K562 (cell line): ENCODE data around the gene LHFPL5. TPM values are rescaled to one million over a fixed set of nuclear protein-coding genes. Genes with fewer than 3 reads are reported as not detected.

Experiments
- AFF4 ChIP-seq: sonication (generic); formaldehyde crosslinking; IDR thresholded peaks from 2 replicates; pipeline ENCODE4 v1.8.0; 2023; ENCODE audit warnings: mild to moderate bottlenecking, missing genetic modification reagents
- ATF3 ChIP-seq, 2 experiments: fragments of 450-650 bp in 1 of 2; sonication (generic) in 1 of 2; formaldehyde crosslinking in 1 of 2; IDR thresholded peaks in 1 of 2; conservative IDR thresholded peaks in 1 of 2; 2 replicates each; pipeline versions ENCODE4 v1.6.1 to v1.8.1; 2016 to 2023; ENCODE audit warnings: mild to moderate bottlenecking in 2 of 2, moderate library complexity in 2 of 2, inconsistent platforms in 1 of 2, missing genetic modification reagents in 1 of 2
- CBX8 ChIP-seq: fragments of 200-600 bp; sonication (generic); IDR thresholded peaks from 2 replicates; pipeline ENCODE4 v1.6.1; 2012; ENCODE audit warnings: borderline replicate concordance, mixed run types, low read depth, mild to moderate bottlenecking, moderate library complexity, mixed read lengths, low read length, control low read depth, inconsistent platforms; ENCODE audit not compliant: poor library complexity, severe bottlenecking; ENCODE audit errors: extremely low read depth
- DPF2 ChIP-seq: fragments of 450-650 bp; IDR thresholded peaks from 2 replicates; pipeline ENCODE4 v1.6.1; 2016
- E2F5 ChIP-seq: sonication (generic); formaldehyde crosslinking; IDR thresholded peaks from 2 replicates; pipeline ENCODE4 v1.8.0; 2022; ENCODE audit warnings: mild to moderate bottlenecking, missing genetic modification reagents
- PML ChIP-seq: IDR thresholded peaks from 2 replicates; pipeline ENCODE4 v1.6.1; 2012; ENCODE audit warnings: low read length, inconsistent platforms
- SP1 ChIP-seq: sonication (generic); formaldehyde crosslinking; IDR thresholded peaks from 2 replicates; pipeline ENCODE4 v1.8.1; 2022; ENCODE audit warnings: mild to moderate bottlenecking, missing genetic modification reagents
- THRAP3 ChIP-seq: fragments of 450-650 bp; IDR thresholded peaks from 2 replicates; pipeline ENCODE4 v1.6.1; 2016; ENCODE audit warnings: mild to moderate bottlenecking, inconsistent platforms, borderline replicate concordance
- ZNF175 ChIP-seq: fragments of 200-800 bp; sonication (Bioruptor generic); IDR thresholded peaks from 2 replicates; pipeline ENCODE4 v1.6.1; 2016; ENCODE audit warnings: low read depth, mild to moderate bottlenecking, missing genetic modification characterization, missing compliant biosample characterization
- ZNF3 ChIP-seq: fragments of 250-450 bp; sonication (Bioruptor Pico); IDR thresholded peaks from 2 replicates; pipeline ENCODE4 v1.5.0; 2021; ENCODE audit warnings: mild to moderate bottlenecking, moderate library complexity
- ZNF639 ChIP-seq, 2 experiments: fragments of 200-800 bp in 1 of 2; sonication (Bioruptor generic) in 1 of 2; sonication (generic) in 1 of 2; formaldehyde crosslinking in 1 of 2; IDR thresholded peaks in 1 of 2; conservative IDR thresholded peaks in 1 of 2; 2 replicates each; pipeline versions ENCODE4 v1.5.0 to v1.6.1; 2016 to 2020; ENCODE audit warnings: missing compliant biosample characterization in 1 of 2, missing genetic modification characterization in 1 of 2, missing genetic modification reagents in 1 of 2
- ZNF830 ChIP-seq: fragments of 250-450 bp; sonication (Bioruptor Pico); IDR thresholded peaks from 2 replicates; pipeline ENCODE4 v1.5.0; 2021; ENCODE audit warnings: mild to moderate bottlenecking
- polyA plus RNA-seq, 8 experiments: library from polyadenylated mRNA; depleted of rRNA in 4 of 8; stranded (reverse) in 5 of 8; unstranded in 3 of 8; fragments of >200 nt; fragmentation: Nextera tagmentation in 2 of 8; fragmentation: Illumina TruSeq in 1 of 8; extraction: Ambion mirVana in 2 of 8; extraction: Trizol in 1 of 8; gene quantifications; 2 replicates each; pipeline versions ENCODE4 v1.2.1 to v1.2.3, GENCODE V29; 2011 to 2014; ENCODE audit warnings: inconsistent platforms in 1 of 8, missing spikeins in 1 of 8
- total RNA-seq, 7 experiments: library from RNA; depleted of rRNA in 6 of 7; stranded (reverse); fragments of >200 nt in 6 of 7; fragmentation: Illumina TruSeq in 2 of 7; extraction: Trizol in 2 of 7; gene quantifications; 2 replicates each; pipeline versions ENCODE4 v1.2.1 to v1.2.3, GENCODE V29; 2011 to 2021; ENCODE audit warnings: low replicate concordance in 1 of 7

Gene LHFPL5
- total and polyA plus RNA-seq, 9 of the 15 experiments (the other 6 are each of a cell fraction or from before 2014, with no cell fraction given), result not detected

GRCh38 chr6:35804996-35805736 is at the start of gene LHFPL5 (continued):
- TF ChIP-seq AFF4 (CRISPR knock-in tag), result peak; percentile 92
- no peak for TF ChIP-seq CBX8
- TF ChIP-seq ZNF639 (CRISPR knock-in tag; conservative IDR thresholded peaks at IDR 0.05 in 1 of 2, IDR thresholded peaks at IDR 0.05 in 1 of 2), result peak; percentile 49 to 94; a peak in 2 of 4 replicates
- no peak for TF ChIP-seq E2F5 (CRISPR knock-in tag)
- peak; percentile 91 for TF ChIP-seq SP1
- TF ChIP-seq THRAP3, result no peak
- no peak for TF ChIP-seq DPF2
- no peak for TF ChIP-seq ZNF175
- TF ChIP-seq ATF3 (IDR thresholded peaks at IDR 0.05), result no peak
- TF ChIP-seq ATF3 (CRISPR knock-in tag; conservative IDR thresholded peaks at IDR 0.05), result no peak
- TF ChIP-seq ZNF3 (CRISPR knock-in tag), result no peak
- TF ChIP-seq PML, result no peak
- no peak for TF ChIP-seq ZNF830 (CRISPR knock-in tag)
